ENCODE data around the gene KPNB1.

- TF ChIP-seq POLR2AphosphoS5 (IDR thresholded peaks at IDR 0.05; ENCODE audit: low read depth): no peak
- TF ChIP-seq, protein P1, sequence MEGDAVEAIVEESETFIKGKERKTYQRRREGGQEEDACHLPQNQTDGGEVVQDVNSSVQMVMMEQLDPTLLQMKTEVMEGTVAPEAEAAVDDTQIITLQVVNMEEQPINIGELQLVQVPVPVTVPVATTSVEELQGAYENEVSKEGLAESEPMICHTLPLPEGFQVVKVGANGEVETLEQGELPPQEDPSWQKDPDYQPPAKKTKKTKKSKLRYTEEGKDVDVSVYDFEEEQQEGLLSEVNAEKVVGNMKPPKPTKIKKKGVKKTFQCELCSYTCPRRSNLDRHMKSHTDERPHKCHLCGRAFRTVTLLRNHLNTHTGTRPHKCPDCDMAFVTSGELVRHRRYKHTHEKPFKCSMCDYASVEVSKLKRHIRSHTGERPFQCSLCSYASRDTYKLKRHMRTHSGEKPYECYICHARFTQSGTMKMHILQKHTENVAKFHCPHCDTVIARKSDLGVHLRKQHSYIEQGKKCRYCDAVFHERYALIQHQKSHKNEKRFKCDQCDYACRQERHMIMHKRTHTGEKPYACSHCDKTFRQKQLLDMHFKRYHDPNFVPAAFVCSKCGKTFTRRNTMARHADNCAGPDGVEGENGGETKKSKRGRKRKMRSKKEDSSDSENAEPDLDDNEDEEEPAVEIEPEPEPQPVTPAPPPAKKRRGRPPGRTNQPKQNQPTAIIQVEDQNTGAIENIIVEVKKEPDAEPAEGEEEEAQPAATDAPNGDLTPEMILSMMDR (IDR thresholded peaks at IDR 0.05; ENCODE audit: insufficient read depth, low read length): no peak
- TF ChIP-seq, protein P2, sequence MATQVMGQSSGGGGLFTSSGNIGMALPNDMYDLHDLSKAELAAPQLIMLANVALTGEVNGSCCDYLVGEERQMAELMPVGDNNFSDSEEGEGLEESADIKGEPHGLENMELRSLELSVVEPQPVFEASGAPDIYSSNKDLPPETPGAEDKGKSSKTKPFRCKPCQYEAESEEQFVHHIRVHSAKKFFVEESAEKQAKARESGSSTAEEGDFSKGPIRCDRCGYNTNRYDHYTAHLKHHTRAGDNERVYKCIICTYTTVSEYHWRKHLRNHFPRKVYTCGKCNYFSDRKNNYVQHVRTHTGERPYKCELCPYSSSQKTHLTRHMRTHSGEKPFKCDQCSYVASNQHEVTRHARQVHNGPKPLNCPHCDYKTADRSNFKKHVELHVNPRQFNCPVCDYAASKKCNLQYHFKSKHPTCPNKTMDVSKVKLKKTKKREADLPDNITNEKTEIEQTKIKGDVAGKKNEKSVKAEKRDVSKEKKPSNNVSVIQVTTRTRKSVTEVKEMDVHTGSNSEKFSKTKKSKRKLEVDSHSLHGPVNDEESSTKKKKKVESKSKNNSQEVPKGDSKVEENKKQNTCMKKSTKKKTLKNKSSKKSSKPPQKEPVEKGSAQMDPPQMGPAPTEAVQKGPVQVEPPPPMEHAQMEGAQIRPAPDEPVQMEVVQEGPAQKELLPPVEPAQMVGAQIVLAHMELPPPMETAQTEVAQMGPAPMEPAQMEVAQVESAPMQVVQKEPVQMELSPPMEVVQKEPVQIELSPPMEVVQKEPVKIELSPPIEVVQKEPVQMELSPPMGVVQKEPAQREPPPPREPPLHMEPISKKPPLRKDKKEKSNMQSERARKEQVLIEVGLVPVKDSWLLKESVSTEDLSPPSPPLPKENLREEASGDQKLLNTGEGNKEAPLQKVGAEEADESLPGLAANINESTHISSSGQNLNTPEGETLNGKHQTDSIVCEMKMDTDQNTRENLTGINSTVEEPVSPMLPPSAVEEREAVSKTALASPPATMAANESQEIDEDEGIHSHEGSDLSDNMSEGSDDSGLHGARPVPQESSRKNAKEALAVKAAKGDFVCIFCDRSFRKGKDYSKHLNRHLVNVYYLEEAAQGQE (IDR thresholded peaks at IDR 0.05; ENCODE audit: insufficient replicate concordance, low read depth): no peak
- no peak for TF ChIP-seq GABPA (IDR thresholded peaks at IDR 0.05; ENCODE audit: low read depth)
These were observed 45.2 kb upstream of the KPNB1 start for GRCh38 chr17:47604598-47604927.
